Mammary epithelial cell (primary cell): Measurements from ENCODE around the gene S100A10.
A peak's percentile ranks its signal among the peaks of the same experiment; 100 is the strongest.

Experiments
- EZH2 ChIP-seq: IDR thresholded peaks from 2 replicates; pipeline ENCODE4 v1.6.1; 2012; ENCODE audit warnings: low read length, inconsistent platforms, borderline replicate concordance
- TF ChIP-seq, protein P1 (sequence below), 2 donors: IDR thresholded peaks in 1 of 2; conservative IDR thresholded peaks in 1 of 2; 2 replicates each; pipeline ENCODE4 v1.5.1; 2011 to 2012; ENCODE audit warnings: inconsistent platforms in 2 of 2, low read length in 2 of 2, mild to moderate bottlenecking in 2 of 2, control low read depth in 1 of 2, low read depth in 1 of 2; ENCODE audit not compliant: insufficient read depth in 1 of 2; ENCODE audit errors: extremely low read depth in 1 of 2

DNA sequence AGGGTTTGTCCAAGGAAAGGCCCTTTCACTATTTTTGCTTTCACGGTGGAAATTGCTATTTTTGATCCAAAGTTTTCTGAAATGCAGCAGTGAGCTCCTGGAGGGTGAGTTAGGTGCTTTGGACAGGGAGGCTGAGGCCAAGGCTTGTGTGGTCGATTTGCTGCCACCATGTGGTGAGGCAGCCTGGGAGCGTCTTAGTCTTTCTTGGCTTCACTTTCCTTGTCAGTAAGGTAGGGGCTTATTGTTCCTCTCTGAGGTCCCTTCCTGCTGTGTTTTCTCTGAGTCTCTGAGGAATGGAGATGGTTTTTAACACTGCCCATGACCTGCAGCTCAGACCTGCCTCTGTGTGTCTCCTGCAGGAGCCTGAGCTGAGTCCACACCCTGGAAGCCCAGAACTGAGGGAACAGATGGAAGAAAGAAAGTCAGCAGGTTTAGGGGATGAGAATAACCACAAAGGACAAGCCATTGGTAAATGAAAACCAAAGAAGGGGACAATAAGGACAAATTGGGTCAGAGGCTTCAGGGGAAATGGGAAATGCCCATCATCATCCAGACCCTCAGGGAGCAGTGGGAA lies 20.1 kb upstream of the S100A10 start:
- TF ChIP-seq, protein P1, sequence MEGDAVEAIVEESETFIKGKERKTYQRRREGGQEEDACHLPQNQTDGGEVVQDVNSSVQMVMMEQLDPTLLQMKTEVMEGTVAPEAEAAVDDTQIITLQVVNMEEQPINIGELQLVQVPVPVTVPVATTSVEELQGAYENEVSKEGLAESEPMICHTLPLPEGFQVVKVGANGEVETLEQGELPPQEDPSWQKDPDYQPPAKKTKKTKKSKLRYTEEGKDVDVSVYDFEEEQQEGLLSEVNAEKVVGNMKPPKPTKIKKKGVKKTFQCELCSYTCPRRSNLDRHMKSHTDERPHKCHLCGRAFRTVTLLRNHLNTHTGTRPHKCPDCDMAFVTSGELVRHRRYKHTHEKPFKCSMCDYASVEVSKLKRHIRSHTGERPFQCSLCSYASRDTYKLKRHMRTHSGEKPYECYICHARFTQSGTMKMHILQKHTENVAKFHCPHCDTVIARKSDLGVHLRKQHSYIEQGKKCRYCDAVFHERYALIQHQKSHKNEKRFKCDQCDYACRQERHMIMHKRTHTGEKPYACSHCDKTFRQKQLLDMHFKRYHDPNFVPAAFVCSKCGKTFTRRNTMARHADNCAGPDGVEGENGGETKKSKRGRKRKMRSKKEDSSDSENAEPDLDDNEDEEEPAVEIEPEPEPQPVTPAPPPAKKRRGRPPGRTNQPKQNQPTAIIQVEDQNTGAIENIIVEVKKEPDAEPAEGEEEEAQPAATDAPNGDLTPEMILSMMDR (conservative IDR thresholded peaks at IDR 0.05 in 1 of 2, IDR thresholded peaks at IDR 0.05 in 1 of 2; ENCODE audit: extremely low read depth in 1 of 2, insufficient read depth in 1 of 2, low read depth in 1 of 2, low read length in 2 of 2): peak; percentile 82 to 86
- no peak for TF ChIP-seq EZH2
